Epithelial cell of proximal tubule (primary cell): Measurements from ENCODE around the gene RSPO3. TPM values are rescaled to one million over a fixed set of nuclear protein-coding genes. Genes with fewer than 3 reads are reported as not detected.

Experiments
- DNase-seq: peaks from one replicate; pipeline ENCODE4 v3.0.0-alpha.2; 2011; ENCODE audit warnings: low read depth
- H3K4me3 ChIP-seq: 2 replicates; pipeline ENCODE4 v1.5.1; 2011; ENCODE audit warnings: low read depth, mild to moderate bottlenecking, low read length
- total RNA-seq: library from RNA; depleted of rRNA; stranded (reverse); fragments of >200 nt; gene quantifications from 2 replicates; pipeline ENCODE4 v1.2.3, GENCODE V29; 2015
- TF ChIP-seq, protein P1 (sequence below): conservative IDR thresholded peaks from 2 replicates; pipeline ENCODE4 v1.5.1; 2012; ENCODE audit warnings: low read depth, mild to moderate bottlenecking, low read length

Gene RSPO3
- total RNA-seq, 1 donor from 2014 or later = 0.35 TPM

DNA sequence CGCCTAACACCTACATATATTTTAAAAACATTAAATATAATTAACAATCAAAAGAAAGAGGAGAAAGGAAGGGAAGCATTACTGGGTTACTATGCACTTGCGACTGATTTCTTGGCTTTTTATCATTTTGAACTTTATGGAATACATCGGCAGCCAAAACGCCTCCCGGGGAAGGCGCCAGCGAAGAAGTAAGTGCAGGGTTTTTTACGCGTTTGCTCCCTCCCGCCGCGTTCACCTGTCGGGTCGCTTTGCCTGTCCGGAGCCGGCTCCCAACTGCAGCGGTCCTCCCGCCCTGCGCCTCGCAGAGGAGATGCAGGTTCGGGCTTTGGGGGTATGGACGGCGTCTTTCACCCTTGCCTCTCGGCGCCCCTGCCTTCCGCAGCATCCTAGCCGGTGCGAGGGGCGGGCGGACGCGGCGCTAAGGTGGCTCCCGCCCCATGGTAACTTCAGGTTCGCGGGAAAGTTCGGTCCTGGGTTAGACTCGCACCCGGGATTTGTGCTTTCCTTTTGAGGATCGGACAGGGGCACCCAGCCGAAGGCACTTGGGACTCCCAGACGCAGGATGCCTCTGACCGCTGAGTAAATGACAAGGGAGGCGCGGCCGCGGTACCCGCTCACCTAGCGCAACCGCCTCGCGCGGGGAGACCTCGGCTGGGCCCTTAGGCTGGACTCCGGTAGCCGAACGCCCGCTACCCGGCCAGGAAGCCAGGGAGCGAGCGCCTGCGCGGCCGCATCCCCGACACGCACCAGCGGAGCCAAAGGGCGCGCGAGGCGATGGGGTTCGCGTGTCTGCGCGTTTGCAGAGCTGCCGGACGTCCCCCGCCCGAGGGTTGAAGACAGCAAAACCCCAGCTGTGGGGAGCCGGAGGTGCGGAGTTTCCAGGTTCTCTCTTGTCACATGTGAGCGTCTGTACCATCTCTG lies 891 bp downstream of the RSPO3 start:
- TF ChIP-seq, protein P1, sequence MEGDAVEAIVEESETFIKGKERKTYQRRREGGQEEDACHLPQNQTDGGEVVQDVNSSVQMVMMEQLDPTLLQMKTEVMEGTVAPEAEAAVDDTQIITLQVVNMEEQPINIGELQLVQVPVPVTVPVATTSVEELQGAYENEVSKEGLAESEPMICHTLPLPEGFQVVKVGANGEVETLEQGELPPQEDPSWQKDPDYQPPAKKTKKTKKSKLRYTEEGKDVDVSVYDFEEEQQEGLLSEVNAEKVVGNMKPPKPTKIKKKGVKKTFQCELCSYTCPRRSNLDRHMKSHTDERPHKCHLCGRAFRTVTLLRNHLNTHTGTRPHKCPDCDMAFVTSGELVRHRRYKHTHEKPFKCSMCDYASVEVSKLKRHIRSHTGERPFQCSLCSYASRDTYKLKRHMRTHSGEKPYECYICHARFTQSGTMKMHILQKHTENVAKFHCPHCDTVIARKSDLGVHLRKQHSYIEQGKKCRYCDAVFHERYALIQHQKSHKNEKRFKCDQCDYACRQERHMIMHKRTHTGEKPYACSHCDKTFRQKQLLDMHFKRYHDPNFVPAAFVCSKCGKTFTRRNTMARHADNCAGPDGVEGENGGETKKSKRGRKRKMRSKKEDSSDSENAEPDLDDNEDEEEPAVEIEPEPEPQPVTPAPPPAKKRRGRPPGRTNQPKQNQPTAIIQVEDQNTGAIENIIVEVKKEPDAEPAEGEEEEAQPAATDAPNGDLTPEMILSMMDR = no peak
- no peak for DNase-seq
- H3K4me3 ChIP-seq = peak overlapping the region; percentile 58

GRCh38 chr6:127120023-127120786 lies 1.7 kb downstream of the RSPO3 start:
- H3K4me3 ChIP-seq = peak overlapping the region; percentile 58
- no peak for DNase-seq
- TF ChIP-seq, protein P1 = no peak

DNA sequence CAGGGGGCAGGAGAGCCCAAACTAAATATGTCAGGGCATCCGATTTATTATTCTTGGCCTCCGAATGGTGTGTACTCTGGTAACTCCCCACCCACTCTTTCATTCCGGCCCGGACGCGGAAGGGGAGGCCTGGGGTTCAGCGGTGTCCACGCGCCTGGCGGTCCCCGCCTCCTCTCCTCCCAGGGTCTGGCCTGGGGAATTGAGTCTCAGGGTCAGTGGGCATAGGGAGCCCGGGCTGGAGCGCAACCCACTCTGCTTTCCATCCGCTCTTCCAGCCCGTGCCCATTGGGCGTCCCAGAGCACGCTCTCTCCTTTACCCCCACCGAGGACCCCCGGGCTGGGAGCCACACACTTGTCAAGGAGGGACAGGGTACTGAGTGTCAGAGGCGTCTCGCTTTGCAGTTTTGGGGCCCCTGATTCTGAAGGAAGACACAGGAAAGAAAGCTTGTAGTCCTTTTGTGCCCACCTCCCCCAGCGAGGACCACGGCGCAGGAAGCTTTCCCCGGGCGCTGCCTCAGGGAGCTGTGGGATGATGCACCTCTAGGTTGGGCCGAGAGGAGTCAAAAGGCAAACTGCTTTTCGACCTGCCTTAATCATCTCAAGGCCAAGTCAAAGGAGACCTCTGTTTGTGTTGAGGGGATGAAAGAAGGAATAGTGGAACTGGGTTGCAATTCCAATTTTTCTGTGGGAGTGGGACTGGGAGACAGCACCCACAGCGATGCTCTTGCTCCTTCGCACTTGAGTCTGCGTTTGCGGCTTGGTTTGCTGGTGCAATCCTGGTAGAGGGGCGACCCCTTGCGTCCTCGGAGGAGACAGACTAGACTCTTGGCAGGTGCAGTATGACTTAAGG lies 2.5 kb downstream of the RSPO3 start:
- TF ChIP-seq, protein P1 = peak; percentile 94
- DNase-seq = no peak
- H3K4me3 ChIP-seq = peak overlapping the region; percentile 1

DNA sequence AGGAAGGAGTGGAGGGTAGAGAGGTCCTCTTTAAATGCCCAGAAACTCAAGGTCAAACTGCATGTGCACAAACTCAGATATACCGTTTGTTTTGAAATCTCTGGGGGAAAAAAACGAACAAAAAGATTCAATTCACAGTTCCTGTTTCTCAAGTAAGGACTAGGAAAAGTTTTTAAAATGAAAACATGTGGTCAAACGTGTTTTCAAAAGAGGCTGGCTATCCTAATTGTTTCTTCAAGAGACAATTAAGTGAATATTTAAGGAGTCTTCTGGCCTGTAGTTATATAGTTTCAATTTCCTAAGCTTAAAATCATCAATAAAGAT lies 3.1 kb downstream of the RSPO3 start:
- H3K4me3 ChIP-seq = no peak overlapping the region
- TF ChIP-seq, protein P1 = no peak
- DNase-seq = no peak

DNA sequence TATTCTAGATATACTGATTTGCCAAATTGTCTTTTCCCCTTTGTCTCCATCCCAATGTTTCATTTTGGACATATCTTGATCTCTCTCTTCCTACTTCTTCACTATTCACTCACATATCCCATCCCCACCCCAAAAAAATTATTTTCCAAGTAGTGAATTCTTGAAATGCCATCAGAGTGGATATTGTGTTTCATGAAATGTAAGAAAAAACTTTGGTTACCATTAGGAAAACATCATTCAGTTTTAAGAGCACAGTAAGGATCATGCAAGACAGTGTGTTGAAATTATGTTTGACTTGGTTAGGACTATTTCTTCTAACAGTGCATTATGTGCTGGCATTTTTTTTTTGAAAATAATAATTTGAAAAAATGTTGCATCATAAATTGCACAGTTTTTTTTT lies 5.7 kb downstream of the RSPO3 start:
- no peak overlapping the region for H3K4me3 ChIP-seq

DNA sequence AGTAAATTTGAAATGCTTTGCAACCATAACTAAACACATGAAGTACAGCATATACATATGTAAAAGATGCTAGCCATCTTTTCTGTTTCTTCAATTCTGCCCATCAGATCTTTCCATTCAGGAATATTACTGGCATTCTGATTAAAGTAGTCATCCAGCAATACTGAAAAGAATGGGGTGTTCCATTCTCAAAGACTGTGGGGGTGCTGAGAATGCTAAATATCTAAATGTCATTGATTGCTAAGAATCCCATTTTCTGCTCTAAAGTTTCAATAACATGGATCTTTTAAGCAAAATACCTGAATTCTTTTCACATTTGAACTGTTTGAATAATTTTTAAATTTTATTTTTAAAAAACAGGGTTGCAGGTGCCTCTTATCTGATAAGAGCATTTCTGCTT lies 6.2 kb downstream of the RSPO3 start:
- no peak overlapping the region for H3K4me3 ChIP-seq
- DNase-seq = no peak
- TF ChIP-seq, protein P1 = no peak

More for the DNA sequence above, 5.7 kb downstream of the RSPO3 start:
- no peak for DNase-seq
- TF ChIP-seq, protein P1 = no peak
